Adipocyte (in vitro differentiated cells): ENCODE data around the gene NOP53.
A peak's percentile ranks its signal among the peaks of the same experiment; 100 is the strongest.
"Not testable (repeated sequence)": the region's sequence is repeated elsewhere in the genome, so short reads cannot be mapped to it uniquely, and the experiment has no call there.

Experiments
- DNase-seq: peaks from one replicate; pipeline ENCODE4 v3.0.0-alpha.2; 2015; ENCODE audit warnings: low read depth
- H3K27me3 ChIP-seq: replicated peaks from 2 replicates; pipeline ENCODE4 v1.7.0; 2013; ENCODE audit warnings: mild to moderate bottlenecking, low read length, moderate library complexity; ENCODE audit not compliant: control insufficient read depth, insufficient read depth
- H3K36me3 ChIP-seq: 2 replicates; pipeline ENCODE4 v1.7.0; 2013; ENCODE audit warnings: low read length, mild to moderate bottlenecking, moderate library complexity; ENCODE audit not compliant: control insufficient read depth, insufficient read depth, severe bottlenecking
- H3K4me1 ChIP-seq: 2 replicates; pipeline ENCODE4 v1.7.0; 2013; ENCODE audit warnings: mild to moderate bottlenecking, low read length, moderate library complexity; ENCODE audit not compliant: control insufficient read depth, insufficient read depth
- H3K4me3 ChIP-seq: 2 replicates; pipeline ENCODE4 v1.7.0; 2013; ENCODE audit warnings: mild to moderate bottlenecking, low read length, moderate library complexity
- H3K9ac ChIP-seq: 2 replicates; pipeline ENCODE4 v1.7.0; 2013; ENCODE audit warnings: mild to moderate bottlenecking, low read length, moderate library complexity
- H3K9me3 ChIP-seq: 2 replicates; pipeline ENCODE4 v1.7.0; 2013; ENCODE audit warnings: mild to moderate bottlenecking, low read length, moderate library complexity; ENCODE audit not compliant: control insufficient read depth

The NOP53 gene

DNA sequence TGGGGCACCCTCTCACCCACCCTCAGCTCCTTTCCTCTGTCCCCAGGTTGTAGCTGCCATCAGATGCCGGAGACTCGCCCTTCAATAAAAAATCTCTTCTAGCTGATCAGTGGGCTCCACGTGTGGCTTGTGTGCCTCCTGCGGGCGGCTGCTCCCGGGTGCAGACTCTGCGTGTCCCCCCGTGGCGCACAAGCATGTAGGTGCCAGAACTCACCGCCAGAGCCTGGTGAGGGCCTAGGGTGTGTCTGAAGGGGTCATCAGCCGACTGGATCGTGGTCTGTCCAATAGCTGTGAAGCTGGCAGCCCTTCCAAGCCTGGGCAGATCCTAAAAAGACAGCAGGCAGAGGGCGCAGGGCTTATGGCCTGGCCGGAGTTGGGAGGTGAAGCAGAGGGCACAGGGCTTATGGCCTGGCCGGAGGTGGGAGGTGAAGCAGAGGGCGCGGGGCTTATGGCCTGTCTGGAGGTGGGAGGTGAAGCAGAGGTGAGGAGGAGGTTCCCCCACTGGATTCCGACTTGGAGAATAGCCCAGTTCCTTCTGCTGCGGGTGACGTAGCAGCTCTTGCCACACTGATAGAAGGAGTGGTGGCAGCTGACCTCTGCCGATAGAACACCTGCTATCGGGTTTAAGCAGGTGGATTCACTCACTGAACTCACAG lies 11.7 kb downstream of the NOP53 start:
- Histone ChIP-seq H3K9ac (no peak overlapping the region), H3K4me1 (no peaks in the 10 kb centered on the region), H3K4me3 (no peak overlapping the region), H3K36me3 (peaks cover 67% of the 10 kb centered on the region), H3K27me3 (no peaks in the 10 kb centered on the region), H3K9me3 (no peaks in the 10 kb centered on the region)
- DNase-seq, result no peak

DNA sequence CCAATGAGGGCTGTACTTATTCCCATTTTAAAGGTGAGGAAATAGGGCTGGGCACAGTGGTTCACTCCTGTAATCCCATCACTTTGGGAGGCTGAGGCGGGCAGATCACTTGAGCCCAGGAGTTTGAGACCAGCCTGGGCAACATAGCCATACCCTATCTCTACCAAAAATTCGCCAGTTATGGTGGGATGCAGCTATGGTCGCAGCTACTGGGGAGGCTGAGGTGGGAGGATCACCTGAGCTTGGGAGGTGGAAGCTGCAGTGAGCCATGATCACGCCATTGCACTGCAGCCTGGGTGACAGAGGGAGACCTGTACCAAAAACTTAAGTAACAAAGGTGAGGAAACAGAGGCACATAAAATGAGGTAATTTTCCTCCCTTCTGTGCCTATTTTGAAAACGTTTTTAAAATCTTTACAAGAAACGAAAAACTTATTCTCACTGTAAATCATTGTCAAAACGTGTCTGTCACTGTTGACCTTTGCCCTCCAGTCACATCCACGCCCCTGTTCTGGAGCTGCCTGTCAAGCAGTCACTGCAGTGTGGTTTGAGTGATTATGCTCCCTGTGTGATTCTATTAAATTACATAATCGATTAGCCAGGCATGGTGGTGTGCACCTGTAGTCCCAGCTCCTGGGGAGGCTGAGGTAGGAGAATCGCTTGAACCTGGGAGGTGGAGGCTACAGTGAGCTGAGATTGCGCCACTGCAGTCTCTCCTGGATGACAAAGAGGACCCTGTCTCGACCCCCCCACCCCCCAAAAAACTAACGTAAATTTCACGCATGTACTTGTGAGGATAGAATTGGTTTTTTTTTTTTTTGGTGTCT lies 12.5 kb downstream of the NOP53 start:
- no peak overlapping the region for H3K4me3 ChIP-seq
- peaks cover 59% of the 10 kb centered on the region for H3K36me3 ChIP-seq
- H3K9me3 ChIP-seq, result no peaks in the 10 kb centered on the region
- DNase-seq, result no peak
- no peak overlapping the region for H3K9ac ChIP-seq
- no peaks in the 10 kb centered on the region for H3K4me1 ChIP-seq
- no peaks in the 10 kb centered on the region for H3K27me3 ChIP-seq

DNA sequence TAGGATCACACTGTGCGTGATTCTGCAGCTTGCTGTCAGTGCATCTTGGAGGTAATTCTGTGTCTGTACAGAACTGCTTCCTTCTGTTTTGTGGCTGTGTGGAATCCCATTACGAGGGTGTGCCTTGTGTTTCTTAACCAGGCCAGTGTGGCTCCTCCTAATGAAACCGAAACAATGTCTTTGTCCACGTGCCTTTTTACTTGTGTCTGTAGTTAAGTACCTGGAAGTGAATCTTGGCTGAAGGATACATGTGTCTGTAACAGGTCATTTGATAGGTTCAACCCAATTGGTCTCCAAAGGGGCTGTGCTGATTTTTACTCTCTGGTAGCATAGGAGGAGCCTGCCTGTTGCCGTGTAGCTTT lies 13.1 kb downstream of the NOP53 start:
- no peaks in the 10 kb centered on the region for H3K4me1 ChIP-seq
- no peak overlapping the region for H3K4me3 ChIP-seq
- H3K27me3 ChIP-seq, result no peaks in the 10 kb centered on the region
- peaks cover 53% of the 10 kb centered on the region for H3K36me3 ChIP-seq
- DNase-seq, result no peak
- no peak overlapping the region for H3K9ac ChIP-seq
- no peaks in the 10 kb centered on the region for H3K9me3 ChIP-seq

DNA sequence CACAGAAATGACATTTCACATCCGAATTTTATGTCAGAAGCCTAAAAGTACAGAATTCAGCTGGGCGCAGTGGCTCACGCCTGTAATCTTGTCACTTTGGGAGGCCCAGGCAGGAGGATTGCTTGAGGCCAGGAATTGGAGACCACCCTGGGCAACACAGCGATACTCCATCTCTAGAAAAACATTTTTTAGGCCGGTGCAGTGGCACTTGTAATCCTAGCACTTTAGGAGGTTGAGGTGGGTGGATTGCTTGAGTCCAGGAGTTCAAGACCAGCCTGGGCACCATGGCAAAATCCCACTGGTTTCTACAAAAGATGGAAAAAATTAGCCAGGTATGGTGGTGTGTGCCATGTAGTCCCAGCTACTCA lies 15.3 kb downstream of the NOP53 start:
- Histone ChIP-seq H3K9me3 (no peaks in the 10 kb centered on the region), H3K27me3 (no peaks in the 10 kb centered on the region), H3K4me3 (no peak overlapping the region), H3K9ac (no peak overlapping the region), H3K36me3 (peaks cover 35% of the 10 kb centered on the region), H3K4me1 (peaks cover 2% of the 10 kb centered on the region)
- no peak for DNase-seq

DNA sequence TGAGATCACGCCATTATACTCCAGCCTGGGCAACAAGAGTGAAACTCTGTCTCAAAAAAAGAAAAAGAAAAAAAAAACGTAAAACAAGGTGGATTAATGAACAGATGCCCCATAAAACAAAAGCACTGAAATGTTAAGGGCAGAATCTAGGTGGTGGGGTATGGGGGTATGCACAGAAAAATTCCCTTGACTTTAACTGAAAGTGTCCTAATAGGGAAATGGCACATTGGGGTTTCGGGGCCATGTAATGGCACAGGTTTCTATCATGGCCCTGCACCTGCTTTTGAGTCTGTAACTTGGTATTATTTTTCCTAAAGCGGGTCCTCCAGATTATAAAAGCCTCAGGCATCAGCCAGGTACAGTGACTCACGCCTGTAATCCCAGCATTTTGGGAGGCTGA lies 16.2 kb downstream of the NOP53 start:
- DNase-seq, result no peak
- H3K9ac ChIP-seq, result no peak overlapping the region
- H3K4me3 ChIP-seq, result no peak overlapping the region
- no peaks in the 10 kb centered on the region for H3K9me3 ChIP-seq
- H3K27me3 ChIP-seq, result no peaks in the 10 kb centered on the region
- peaks cover 26% of the 10 kb centered on the region for H3K36me3 ChIP-seq
- peaks cover 2% of the 10 kb centered on the region for H3K4me1 ChIP-seq

DNA sequence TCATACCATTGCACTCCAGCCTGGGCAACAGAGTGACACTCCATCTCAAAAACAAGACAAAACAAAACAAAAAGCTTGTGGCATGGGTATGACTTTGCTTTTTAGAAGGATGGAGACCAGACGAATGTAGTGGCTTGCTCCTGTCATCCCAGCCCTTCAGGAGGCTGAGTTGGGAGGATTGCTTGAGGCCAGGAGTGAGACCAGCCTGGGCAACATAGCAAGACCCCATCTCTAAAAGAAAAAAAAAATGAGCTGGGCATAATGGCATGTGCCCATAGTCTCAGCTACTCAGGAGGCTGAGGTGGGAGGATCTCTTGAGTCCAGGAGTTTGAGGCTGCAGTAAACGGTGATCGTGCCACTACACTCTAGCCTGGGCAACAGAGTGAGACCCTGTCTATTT lies 16.8 kb downstream of the NOP53 start:
- H3K9me3 ChIP-seq, result no peaks in the 10 kb centered on the region
- no peak for DNase-seq
- H3K36me3 ChIP-seq, result peaks cover 20% of the 10 kb centered on the region
- no peaks in the 10 kb centered on the region for H3K27me3 ChIP-seq
- no peak overlapping the region for H3K9ac ChIP-seq
- peaks cover 2% of the 10 kb centered on the region for H3K4me1 ChIP-seq
- H3K4me3 ChIP-seq, result no peak overlapping the region

DNA sequence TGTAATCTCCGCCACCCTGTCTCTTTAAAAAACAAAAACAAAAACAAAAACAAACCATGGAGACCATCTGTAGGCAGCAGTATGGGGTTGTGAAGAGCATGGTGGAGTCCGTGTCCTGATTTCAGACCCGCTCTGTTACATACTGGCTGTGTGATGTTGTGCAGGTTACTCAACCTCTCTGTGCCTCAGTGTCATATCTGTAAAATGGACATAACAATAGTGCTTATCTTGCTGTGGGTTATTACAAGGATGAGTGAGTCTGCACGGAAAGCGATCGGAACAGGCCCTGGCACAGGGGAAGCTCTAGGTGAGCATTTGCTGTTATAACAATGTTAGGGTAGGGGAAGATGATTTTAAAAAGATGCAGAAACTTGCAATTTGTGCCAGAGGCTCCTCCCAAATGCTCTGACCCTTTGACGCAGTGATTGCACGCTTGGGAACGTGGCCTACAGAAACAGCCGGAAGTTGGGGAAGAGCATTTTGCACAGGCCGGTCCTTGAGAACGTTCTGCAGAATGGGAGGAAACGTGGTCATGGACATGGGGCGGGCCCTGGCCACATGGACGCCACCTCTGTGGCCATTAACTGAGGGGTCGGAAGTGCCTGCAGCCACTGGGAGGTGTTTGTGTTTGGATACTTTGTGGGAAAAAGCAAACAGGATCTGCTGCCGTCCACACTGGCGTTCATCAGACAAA lies 17.4 kb downstream of the NOP53 start:
- no peaks in the 10 kb centered on the region for H3K9me3 ChIP-seq

DNA sequence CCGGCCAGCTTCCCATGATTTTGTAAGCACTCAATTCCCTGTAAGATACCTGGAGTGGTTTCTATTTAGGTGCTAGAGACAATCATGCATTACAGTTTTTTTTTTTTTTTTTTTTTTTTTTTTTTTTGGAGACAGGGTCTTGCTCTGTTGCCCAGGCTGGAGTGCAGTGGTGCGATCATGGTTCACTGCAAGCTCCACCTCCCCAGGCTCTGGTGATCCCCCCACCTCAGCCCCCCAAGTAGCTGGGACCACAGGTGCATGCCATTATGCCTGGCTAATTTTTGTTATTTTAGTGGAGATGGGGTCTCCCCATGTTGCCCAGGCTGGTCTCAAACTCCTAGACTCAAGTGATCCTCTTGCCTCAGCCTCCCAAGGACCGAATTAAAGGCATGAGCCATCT lies 19.4 kb downstream of the NOP53 start:
- H3K9ac ChIP-seq, H3K36me3 ChIP-seq, DNase-seq, H3K4me3 ChIP-seq, H3K27me3 ChIP-seq, H3K9me3 ChIP-seq, H3K4me1 ChIP-seq: not testable (repeated sequence)

More for the DNA sequence above, 17.4 kb downstream of the NOP53 start:
- H3K27me3 ChIP-seq, result no peaks in the 10 kb centered on the region
- DNase-seq, result no peak
- peaks cover 14% of the 10 kb centered on the region for H3K36me3 ChIP-seq
- H3K4me3 ChIP-seq, result no peak overlapping the region
- no peak overlapping the region for H3K9ac ChIP-seq
- H3K4me1 ChIP-seq, result peaks cover 2% of the 10 kb centered on the region

DNA sequence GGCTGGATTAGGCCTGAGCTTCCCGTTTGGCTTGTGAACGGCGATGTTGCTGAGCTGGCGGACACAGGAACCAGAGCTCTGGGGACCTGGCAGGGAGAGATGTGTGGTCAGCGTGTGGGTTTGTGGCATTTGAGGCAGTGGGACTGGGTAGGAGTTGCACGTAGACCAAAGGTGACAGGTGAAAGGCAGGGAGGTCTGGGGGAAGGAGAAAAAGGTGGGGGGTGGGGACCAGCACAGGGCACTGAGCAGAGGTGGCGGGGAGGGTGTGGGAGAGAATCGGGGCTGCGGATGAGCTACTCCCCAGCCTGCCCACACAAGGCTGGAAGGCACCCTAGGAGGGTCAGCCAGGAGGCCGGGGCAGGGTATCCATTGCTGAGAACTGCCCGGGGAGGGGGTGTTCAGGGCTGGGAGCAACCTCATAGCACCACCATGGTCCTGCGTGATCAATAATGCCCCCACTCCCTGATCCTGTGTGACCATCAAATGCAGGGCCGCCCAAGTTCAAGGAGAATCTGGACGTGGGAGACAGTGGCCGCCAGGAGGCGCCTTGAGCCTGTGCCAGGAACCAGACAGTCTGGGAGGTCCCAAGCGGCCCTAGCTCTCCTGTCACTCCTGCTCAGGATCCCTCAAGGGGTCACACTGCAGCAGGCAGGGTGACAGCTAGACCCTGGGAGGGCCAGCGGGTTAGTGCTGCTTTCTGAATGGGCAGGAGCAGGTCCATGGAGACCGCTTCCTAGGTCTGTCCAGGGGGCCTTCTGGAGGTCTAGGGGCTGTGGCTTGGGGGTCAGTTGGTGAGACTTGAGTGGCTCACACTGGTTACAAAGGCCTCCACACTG lies 20.4 kb downstream of the NOP53 start:
- Histone ChIP-seq H3K9ac (no peak overlapping the region), H3K27me3 (no peaks in the 10 kb centered on the region), H3K4me1 (peaks cover 2% of the 10 kb centered on the region), H3K9me3 (no peaks in the 10 kb centered on the region), H3K4me3 (no peak overlapping the region), H3K36me3 (no peaks in the 10 kb centered on the region)
- peak; percentile 73 for DNase-seq

DNA sequence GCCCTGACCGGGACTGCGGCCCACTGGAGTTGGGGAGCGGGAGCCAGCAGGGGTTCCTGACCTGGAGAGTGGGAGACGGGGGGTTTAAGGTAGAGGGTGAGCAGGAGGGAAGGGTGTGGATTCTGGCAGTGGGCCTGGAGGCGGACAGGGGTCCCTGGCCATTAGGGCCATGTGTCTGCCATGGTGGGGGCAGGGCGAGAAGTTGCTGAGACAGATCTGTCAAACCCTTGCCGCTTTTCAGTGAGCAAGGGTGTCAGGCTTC lies 20.9 kb downstream of the NOP53 start:
- H3K4me3 ChIP-seq, result no peak overlapping the region
- no peaks in the 10 kb centered on the region for H3K36me3 ChIP-seq
- no peaks in the 10 kb centered on the region for H3K9me3 ChIP-seq
- no peaks in the 10 kb centered on the region for H3K27me3 ChIP-seq
- DNase-seq, result no peak
- no peak overlapping the region for H3K9ac ChIP-seq
- H3K4me1 ChIP-seq, result peaks cover 2% of the 10 kb centered on the region

DNA sequence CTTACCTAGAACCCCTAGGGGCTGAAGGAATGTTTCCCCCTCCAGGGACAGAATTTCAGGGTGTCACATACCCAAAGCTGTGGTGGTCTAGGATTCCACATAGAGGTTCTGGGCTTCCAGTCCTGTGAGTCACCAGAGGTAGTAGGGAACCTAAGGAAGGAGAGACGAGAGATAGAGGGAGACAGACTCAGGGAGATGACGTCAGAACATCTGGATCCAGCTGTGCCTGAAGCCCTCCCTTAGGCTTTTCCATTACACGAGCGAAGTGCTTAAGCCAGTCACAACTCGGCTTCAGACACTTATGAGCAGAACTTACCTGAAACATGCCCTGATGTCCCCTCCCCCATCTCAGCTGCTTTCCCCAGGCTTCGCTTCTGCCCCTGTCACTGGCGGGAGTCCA lies 21.3 kb downstream of the NOP53 start:
- Histone ChIP-seq H3K36me3 (no peaks in the 10 kb centered on the region), H3K27me3 (no peaks in the 10 kb centered on the region), H3K9me3 (no peaks in the 10 kb centered on the region), H3K4me3 (no peak overlapping the region), H3K9ac (no peak overlapping the region), H3K4me1 (peaks cover 2% of the 10 kb centered on the region)
- DNase-seq, result no peak
